GM19372 (cell line): Measurements from ENCODE around the gene ZNRF1.
"Not testable (repeated sequence)": the region's sequence is repeated elsewhere in the genome, so short reads cannot be mapped to it uniquely, and the experiment has no call there.

Experiments used
- ATAC-seq: cut with Tn5 transposase; IDR thresholded peaks from one replicate; pipeline ENCODE4 v1.9.1; 2021; ENCODE audit warnings: mild to moderate bottlenecking, low read depth, moderate library complexity; ENCODE audit not compliant: unreplicated experiment

ZNRF1 gene

GRCh38 chr16:75025761-75026160 lies 26.9 kb downstream of the ZNRF1 start:
- no peak for ATAC-seq

DNA sequence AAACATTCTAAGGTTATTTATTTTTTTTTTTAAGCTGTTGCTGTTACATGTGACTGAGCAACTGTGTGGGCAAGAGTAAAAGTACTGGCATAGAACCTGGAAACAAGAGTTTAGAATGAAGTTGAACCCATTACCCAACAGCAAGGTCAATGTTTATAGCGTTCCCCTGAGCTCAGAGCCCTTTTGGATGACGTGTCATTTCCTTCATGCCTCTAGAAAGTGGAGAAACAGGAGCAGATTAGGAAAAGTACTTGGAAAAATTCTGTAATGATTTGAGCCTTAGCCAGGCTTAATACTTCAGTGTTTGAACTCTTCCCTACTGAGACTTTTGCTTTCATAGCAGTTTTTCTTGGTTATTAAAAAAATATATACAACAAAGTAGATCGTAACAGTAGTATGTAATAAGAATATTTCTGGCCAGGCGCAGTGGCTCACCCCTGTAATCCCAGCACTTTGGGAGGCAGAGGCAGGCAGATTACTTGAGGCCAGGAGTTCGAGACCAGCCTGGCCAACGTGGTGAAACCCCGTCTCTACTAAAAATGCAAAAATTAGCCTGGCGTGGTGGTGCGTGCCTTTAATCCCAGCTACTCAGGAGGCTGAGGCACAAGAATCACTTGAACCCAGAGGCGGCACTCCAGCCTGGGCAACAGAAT lies 27.5 kb downstream of the ZNRF1 start:
- ATAC-seq = not testable (repeated sequence)

DNA sequence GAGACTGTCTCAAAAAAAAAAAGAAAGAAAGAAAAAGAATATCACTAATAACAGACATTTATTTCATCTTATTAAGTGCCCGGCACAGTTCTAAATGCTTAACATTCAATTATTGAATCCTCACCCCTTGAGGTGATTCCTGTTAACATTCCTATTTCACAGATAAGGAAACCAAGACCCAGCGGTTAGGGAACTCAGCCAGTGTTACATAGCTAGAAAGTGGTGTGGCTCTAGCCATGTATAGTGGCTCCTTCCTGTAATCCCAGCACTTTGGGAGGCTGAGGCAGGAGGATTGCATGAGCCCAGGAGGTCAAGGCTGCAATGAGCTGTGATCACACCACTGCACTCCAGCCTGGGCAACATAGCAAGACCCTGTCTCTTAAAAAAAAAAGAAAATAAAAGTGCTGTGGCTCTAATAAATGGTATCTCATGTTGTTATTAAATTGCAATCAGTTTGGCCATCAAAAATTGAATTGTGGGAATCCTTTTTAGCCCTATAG lies 28.1 kb downstream of the ZNRF1 start:
- no peak for ATAC-seq

- ATAC-seq = no peak
Measured at GRCh38 chr16:75027520-75028300, 28.9 kb downstream of the ZNRF1 start.

DNA sequence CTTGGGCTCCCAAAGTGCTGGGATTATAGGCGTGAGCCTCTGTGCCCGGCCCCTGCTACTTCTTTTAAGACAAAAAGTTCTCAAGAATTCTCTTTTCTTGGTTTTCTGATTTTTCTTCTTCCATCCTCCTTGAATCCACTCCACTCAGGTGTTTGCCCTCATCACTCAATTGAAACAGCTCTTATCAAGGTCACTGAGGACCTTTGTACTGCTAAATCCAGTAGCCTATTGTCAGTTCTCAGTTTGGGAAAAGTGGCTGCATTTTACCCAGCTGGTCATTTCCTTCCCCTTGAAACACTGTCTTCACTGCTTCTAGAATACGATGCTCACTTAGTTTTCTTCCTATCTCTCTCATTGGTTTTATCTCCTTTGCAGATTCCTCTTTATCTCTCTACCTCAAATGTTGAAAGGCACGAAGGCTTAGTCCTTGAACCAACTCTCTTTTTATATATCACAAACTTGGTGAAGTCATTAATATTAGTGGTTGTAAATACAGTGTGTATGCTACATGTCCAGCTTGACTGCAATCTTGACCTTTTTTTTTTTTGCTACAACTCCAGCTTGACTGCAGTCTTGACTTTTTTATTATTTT lies 29.8 kb downstream of the ZNRF1 start:
- ATAC-seq = no peak

- ATAC-seq = no peak
Measured at GRCh38 chr16:75029854-75030253, 31.0 kb downstream of the ZNRF1 start.

GRCh38 chr16:75032655-75033054 lies 33.8 kb downstream of the ZNRF1 start:
- no peak for ATAC-seq

GRCh38 chr16:75035410-75035968 lies 36.7 kb downstream of the ZNRF1 start:
- ATAC-seq = no peak

GRCh38 chr16:75038036-75038858 lies 39.4 kb downstream of the ZNRF1 start:
- no peak for ATAC-seq

- ATAC-seq = no peak
Measured at GRCh38 chr16:75039941-75040340, 41.1 kb downstream of the ZNRF1 start.

- no peak for ATAC-seq
Measured at GRCh38 chr16:75042426-75043174, 43.8 kb downstream of the ZNRF1 start.

- no peak for ATAC-seq
Measured at GRCh38 chr16:75043175-75043895, 44.5 kb downstream of the ZNRF1 start.

DNA sequence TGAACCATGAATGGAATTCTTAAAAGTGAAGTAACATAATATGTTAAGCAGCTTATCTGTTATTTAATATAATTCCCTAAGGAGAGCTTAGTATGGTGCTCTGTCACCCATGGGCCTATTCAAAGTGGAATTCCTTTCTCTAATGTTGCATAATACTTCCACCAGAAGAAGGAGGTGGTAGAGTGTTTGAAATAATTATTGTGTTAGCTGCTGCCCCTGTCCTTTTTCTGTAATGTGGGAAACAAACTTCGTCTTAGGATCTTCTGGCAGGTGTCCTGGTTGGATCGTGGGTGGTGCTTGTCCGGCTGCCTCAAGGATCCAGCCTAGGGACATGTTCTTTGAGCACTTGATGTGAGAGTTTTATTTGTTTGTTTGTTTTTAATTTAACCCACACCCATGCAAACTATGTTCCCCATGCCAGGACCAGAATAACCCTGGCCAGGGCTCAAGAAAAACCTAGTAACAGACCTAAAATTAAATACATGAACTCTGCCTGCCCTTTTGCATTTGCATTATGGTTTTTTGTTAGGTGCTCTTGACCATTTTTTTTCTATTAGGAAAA lies 46.1 kb downstream of the ZNRF1 start:
- no peak for ATAC-seq

- ATAC-seq = no peak
Measured at GRCh38 chr16:75045424-75045823, 46.6 kb downstream of the ZNRF1 start.

DNA sequence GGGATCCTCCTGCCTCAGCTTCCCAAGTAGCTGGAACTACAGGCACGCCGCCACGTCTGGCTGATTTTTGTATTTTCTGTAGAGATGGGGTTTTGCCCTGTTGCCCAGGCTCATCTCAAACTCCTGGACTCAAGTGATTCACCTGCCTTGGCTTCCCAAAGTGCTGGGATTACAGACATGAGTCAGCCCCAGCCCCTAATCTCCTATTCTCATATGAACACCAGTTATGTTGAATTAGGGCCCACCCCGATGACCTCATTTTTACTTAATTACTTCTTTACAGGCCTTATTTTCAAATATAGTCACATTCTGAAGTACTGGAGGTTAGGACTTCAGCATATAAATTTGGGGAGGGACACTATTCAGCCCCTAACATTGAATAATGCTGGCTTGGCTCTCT lies 49.2 kb downstream of the ZNRF1 start:
- no peak for ATAC-seq

DNA sequence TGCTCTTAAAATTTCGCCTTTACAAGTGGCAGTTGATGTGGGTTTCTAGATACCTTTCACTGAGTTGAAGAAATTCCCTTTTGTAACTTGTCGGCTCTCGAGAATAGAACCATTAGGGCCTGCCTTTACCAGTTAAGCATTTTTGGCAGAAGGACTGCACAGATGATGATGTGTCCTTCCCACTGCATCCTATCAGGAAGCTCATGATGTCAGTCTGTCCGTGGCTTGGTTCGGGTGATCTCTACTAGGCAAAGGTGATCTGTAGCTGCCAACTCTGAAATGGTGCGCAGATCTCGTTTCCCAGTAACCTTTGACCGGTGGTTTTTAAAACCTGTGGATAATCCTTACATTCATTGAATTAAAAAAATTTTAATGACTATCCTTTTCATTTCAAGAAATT lies 49.7 kb downstream of the ZNRF1 start:
- ATAC-seq = no peak

- ATAC-seq = no peak
Measured at GRCh38 chr16:75052481-75053202, 53.8 kb downstream of the ZNRF1 start.
